Putamen (tissue), 1 donor: ENCODE results near the gene AKR1C4.

Source experiments
- DNase-seq: peaks from one replicate; pipeline ENCODE4 v3.0.0-alpha.2; 2016; ENCODE audit warnings: low spot score

AKR1C4 gene

GRCh38 chr10:5266804-5267203, 70.2 kb downstream of the AKR1C4 start:
- DNase-seq: no peak

- no peak for DNase-seq
Measured at GRCh38 chr10:5268234-5268633, 71.6 kb downstream of the AKR1C4 start.
